Measurements from ENCODE around the gene TCHP. TPM values are rescaled to one million over a fixed set of nuclear protein-coding genes. Genes with fewer than 3 reads are reported as not detected.

Gene TCHP
- total RNA-seq, 1 experiment from 2014 or later, result 28.0 TPM

- intact Hi-C loops (cut with micrococcal nuclease; ENCODE audit: unreplicated experiment), result no loop called here
- Mint-ChIP-seq H3K4me3 (ENCODE audit: low read depth, unreplicated experiment) (no peak overlapping the region), H3K27ac (ENCODE audit: unreplicated experiment) (no peak overlapping the region), H3K36me3 (ENCODE audit: insufficient read depth, unreplicated experiment) (peaks cover 25% of the 10 kb centered on the region), H3K9me3 (ENCODE audit: low read depth, unreplicated experiment) (no peaks in the 10 kb centered on the region), H3K27me3 (ENCODE audit: unreplicated experiment) (no peaks in the 10 kb centered on the region), H3K4me1 (ENCODE audit: low read depth, unreplicated experiment) (peaks cover 31% of the 10 kb centered on the region)
- TF ChIP-seq CTCF (IDR thresholded peaks at IDR 0.05; ENCODE audit: unreplicated experiment), result no peak
- CTCF ChIA-PET, result no interaction called here
- BruUV-seq (replicated peaks), result no TSS peak
- no peak for DNase-seq
Observed at GRCh38 chr12:109949089-109949488, 49.0 kb downstream of the TCHP start.

- no peak for TF ChIP-seq CTCF (IDR thresholded peaks at IDR 0.05; ENCODE audit: unreplicated experiment)
- peaks cover 25% of the 10 kb centered on the region for H3K36me3 Mint-ChIP-seq (ENCODE audit: insufficient read depth, unreplicated experiment)
- H3K4me1 Mint-ChIP-seq (ENCODE audit: low read depth, unreplicated experiment), result peaks cover 31% of the 10 kb centered on the region
- H3K27ac Mint-ChIP-seq (ENCODE audit: unreplicated experiment), result peak overlapping the region; percentile 0
- CTCF ChIA-PET, result no interaction called here
- no peaks in the 10 kb centered on the region for H3K27me3 Mint-ChIP-seq (ENCODE audit: unreplicated experiment)
- intact Hi-C loops (cut with micrococcal nuclease; ENCODE audit: unreplicated experiment), result loop anchor here (5.0 kb wide), 1 partner anchor 47 kb away; the partner anchor contains the start of genes ANKRD13A and GIT2
- H3K9me3 Mint-ChIP-seq (ENCODE audit: low read depth, unreplicated experiment), result no peaks in the 10 kb centered on the region
- H3K4me3 Mint-ChIP-seq (ENCODE audit: low read depth, unreplicated experiment), result no peak overlapping the region
- BruUV-seq (replicated peaks), result no TSS peak
- DNase-seq, result no peak
Observed at GRCh38 chr12:109950625-109951024, 50.6 kb downstream of the TCHP start.

GRCh38 chr12:109951136-109951535 is 51.1 kb downstream of the TCHP start:
- H3K27ac Mint-ChIP-seq (ENCODE audit: unreplicated experiment), result peak overlapping the region; percentile 0

DNA sequence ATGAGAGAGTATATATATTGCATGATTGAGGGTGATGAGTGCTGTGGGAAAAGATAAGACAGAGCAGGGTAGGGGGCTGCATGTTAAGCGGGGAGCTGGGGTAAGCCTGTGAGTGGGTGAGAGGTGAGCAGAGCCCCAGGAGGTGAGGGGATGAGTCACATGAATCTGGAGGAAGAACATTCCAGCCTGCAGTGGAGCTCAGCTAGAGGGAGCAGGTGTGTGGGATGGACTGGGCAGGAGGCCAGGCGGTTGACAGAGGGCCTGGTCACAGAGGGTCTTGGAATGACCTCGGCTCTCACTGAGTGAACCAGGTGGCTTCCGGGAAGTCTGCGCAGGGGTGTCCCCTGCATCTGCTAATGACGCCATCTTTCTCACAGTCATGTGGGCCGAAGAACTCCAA is 51.7 kb downstream of the TCHP start:
- no peaks in the 10 kb centered on the region for H3K27me3 Mint-ChIP-seq (ENCODE audit: unreplicated experiment)
- H3K9me3 Mint-ChIP-seq (ENCODE audit: low read depth, unreplicated experiment), result no peaks in the 10 kb centered on the region
- CTCF ChIA-PET, result interaction anchor here (0.7 kb wide), 1 partner anchor 13 kb away, joined by 3 read pairs; no protein-coding TSS in a partner anchor
- peak; percentile 86 for DNase-seq
- H3K4me3 Mint-ChIP-seq (ENCODE audit: low read depth, unreplicated experiment), result peak overlapping the region; percentile 0
- intact Hi-C loops (cut with micrococcal nuclease; ENCODE audit: unreplicated experiment), result loop anchor here (5.0 kb wide), 1 partner anchor 46 kb away; the partner anchor contains the start of genes ANKRD13A and GIT2
- H3K36me3 Mint-ChIP-seq (ENCODE audit: insufficient read depth, unreplicated experiment), result peaks cover 22% of the 10 kb centered on the region
- no peak for TF ChIP-seq CTCF (IDR thresholded peaks at IDR 0.05; ENCODE audit: unreplicated experiment)
- no TSS peak for BruUV-seq (replicated peaks)
- H3K27ac Mint-ChIP-seq (ENCODE audit: unreplicated experiment), result peak overlapping the region; percentile 0
- H3K4me1 Mint-ChIP-seq (ENCODE audit: low read depth, unreplicated experiment), result peaks cover 31% of the 10 kb centered on the region

More at GRCh38 chr12:109951136-109951535, 51.1 kb downstream of the TCHP start:
- no peaks in the 10 kb centered on the region for H3K27me3 Mint-ChIP-seq (ENCODE audit: unreplicated experiment)
- H3K4me1 Mint-ChIP-seq (ENCODE audit: low read depth, unreplicated experiment), result peaks cover 31% of the 10 kb centered on the region
- BruUV-seq (replicated peaks), result no TSS peak
- peak overlapping the region; percentile 0 for H3K4me3 Mint-ChIP-seq (ENCODE audit: low read depth, unreplicated experiment)
- peak; percentile 12 for DNase-seq
- peaks cover 25% of the 10 kb centered on the region for H3K36me3 Mint-ChIP-seq (ENCODE audit: insufficient read depth, unreplicated experiment)
- intact Hi-C loops (cut with micrococcal nuclease; ENCODE audit: unreplicated experiment), result loop anchor here (5.0 kb wide), 1 partner anchor 46 kb away; the partner anchor contains the start of genes ANKRD13A and GIT2
- no peak for TF ChIP-seq CTCF (IDR thresholded peaks at IDR 0.05; ENCODE audit: unreplicated experiment)
- CTCF ChIA-PET, result no interaction called here
- H3K9me3 Mint-ChIP-seq (ENCODE audit: low read depth, unreplicated experiment), result no peaks in the 10 kb centered on the region

All from Calu3 (cell line).